GM18873 (cell line): ENCODE results near the gene CELF5.
"Not testable (repeated sequence)": the region's sequence is repeated elsewhere in the genome, so short reads cannot be mapped to it uniquely, and the experiment has no call there.

Experiments used
- ATAC-seq: cut with Tn5 transposase; IDR thresholded peaks from one replicate; pipeline ENCODE4 v1.9.1; 2021; ENCODE audit warnings: mild to moderate bottlenecking, moderate library complexity, moderate number of reproducible peaks; ENCODE audit not compliant: unreplicated experiment, low FRiP score

CELF5 gene

GRCh38 chr19:3285647-3286176, 61.3 kb downstream of the CELF5 start:
- ATAC-seq, result no peak

DNA sequence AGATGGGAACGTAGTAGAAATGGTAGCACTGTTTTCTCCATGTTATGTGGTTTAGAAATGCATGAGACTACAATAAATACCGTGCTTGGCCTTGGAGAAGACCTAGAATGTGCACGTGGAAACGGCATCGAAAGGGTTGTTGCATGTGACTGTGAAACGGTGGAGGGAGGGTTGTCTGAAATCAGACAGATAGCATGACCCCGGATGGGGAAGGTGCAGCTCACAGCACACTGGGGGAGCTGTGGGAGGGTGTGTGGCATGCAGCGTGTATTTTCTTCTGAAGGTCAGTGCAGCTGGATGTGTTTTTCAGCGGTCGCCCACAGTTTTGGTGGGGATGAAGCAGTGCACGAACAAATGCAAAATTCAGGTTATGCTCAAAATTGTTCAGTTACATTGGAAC, 63.4 kb downstream of the CELF5 start:
- ATAC-seq, result no peak

DNA sequence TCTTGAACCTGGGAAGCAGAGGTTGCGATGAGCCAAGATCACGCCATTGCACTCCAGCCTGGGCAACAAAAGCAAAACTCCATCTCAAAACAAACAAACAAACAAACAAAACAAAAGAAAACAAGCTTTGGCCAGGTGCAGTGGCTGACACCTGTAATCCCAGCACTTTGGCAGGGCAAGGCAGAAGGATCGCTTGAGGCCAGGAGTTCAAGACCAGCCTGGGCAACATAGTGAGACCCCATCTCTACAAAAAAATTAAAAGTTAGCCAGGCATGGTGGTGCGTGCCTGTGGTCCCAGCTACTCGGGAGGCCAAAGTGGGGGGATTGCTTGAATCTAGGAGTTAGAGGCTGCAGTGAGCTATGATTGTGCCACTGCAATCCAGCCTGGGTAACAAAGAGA, 64.0 kb downstream of the CELF5 start:
- not testable (repeated sequence) for ATAC-seq

- no peak for ATAC-seq
Observed at GRCh38 chr19:3289971-3290569, 65.6 kb downstream of the CELF5 start.

- not testable (repeated sequence) for ATAC-seq
Observed at GRCh38 chr19:3290858-3291257, 66.4 kb downstream of the CELF5 start.

DNA sequence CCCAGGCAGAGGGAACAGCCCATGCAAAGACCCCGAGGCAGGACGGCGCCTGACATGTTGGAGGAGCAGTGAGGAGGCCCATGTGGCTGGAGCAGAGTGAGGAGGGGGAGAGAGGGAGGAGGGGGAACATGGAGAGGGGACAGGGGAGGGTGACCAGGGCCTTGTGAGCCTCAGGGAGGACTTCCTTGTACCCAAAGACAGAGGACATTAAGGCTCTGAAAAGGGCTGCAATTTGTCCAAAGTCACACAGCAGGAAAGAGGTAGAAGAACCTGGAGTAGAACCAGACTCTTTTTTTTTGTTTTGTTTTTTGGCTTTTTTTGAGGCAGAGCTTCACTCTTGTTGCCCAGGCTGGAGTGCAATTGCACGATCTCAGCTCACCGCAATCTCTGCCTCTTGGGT, 67.2 kb downstream of the CELF5 start:
- ATAC-seq, result no peak

- ATAC-seq, result no peak
Observed at GRCh38 chr19:3292958-3293529, 68.6 kb downstream of the CELF5 start.

DNA sequence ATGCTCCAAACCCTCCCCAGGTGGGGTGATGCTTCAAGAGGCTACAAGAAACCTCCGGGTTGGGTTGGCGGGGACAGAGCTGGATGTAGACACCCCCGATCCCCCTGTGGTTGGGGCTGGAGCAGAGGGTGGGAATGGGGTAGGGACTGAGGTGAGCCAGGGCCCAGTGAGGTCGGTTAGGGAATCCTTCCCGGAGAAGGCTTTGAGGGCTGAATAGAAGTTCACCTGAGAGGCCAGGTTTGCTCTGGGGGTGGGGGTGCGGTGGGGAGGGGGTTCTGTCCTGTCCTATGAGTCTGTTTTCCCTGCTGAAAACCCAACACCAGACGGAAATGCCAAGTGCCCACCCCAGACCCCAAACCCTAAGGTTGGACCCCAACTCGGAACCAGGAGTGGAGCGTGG, 69.1 kb downstream of the CELF5 start:
- ATAC-seq, result no peak

DNA sequence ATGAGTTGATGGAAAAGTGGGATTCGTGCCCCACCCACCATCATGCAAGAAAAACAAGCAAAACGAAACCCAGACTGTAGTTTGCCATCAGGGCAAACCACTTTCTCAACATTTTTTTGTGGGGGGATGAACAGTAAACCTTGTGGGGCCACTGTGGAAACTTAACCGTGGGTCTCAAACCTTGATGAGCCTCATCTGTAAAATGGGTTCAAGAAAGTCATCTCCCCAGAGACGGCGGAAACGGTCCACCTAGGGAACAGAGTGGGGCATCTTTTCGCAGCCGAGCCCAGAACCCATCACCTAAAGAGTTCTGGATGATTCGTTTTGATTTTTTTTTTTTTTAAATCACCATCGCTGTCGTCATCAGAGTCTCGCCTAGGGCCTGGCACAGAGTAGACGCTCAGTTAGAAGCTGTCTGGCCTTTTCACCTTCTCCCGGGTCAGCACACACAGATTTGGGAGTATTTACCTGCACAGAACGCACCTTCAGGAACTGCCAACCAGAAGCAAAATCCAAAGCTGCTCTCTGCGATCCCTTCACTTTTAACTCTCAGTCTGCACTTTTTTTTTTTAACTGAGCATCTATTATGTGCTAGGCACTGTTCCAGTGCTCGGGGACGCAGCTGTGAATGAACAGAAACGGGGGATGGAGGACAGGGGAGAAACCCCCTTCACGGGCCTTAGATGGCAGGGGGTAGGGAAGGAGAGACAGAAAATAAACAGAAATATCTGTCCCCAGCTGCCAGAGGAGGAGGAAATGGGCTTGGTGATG, 69.8 kb downstream of the CELF5 start:
- ATAC-seq, result no peak

DNA sequence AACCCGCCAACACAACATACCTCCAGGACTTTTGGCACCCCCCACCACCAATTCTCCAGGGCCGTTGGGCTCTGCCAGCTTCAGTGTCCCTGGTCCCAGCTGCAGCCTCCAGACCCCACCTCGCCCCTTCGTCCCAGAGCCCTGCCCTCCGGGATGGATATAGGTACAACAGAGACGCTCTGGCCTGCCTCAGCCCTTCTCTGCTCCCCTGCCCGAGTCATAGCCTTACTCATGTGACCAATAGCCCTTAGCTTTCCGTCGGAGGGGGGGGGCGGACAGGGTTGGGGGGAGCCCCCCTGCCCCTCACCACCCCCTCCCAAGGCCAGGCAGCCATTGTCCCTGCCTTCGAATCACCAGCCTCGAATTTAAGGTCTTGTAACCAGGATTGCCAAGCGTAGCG, 71.1 kb downstream of the CELF5 start:
- no peak for ATAC-seq

- ATAC-seq, result no peak
Observed at GRCh38 chr19:3296034-3296433, 71.6 kb downstream of the CELF5 start.

- ATAC-seq, result no peak
Observed at GRCh38 chr19:3296446-3296845, 72.0 kb downstream of the CELF5 start.

- ATAC-seq, result no peak
Observed at GRCh38 chr19:3298853-3299449, 74.5 kb downstream of the CELF5 start.

DNA sequence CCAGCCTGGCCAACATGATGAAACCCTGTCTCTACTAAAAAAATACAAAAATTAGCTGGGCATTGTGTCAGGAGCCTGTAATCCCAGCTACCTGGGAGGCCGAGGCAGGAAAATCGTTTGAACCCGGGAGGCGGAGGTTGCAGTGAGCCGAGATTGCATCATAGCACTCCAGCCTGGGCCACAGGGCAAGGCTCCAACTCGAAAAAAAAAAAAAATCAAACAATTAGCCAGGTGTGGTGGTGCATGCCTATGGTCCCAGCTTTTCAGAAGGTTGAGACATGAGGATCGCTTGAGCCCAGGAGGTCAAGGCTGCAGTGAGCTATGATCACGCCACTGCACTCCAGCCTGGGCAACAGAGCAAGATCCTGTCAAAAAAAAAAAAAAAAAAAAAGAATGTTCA, 76.1 kb downstream of the CELF5 start:
- ATAC-seq, result not testable (repeated sequence)

DNA sequence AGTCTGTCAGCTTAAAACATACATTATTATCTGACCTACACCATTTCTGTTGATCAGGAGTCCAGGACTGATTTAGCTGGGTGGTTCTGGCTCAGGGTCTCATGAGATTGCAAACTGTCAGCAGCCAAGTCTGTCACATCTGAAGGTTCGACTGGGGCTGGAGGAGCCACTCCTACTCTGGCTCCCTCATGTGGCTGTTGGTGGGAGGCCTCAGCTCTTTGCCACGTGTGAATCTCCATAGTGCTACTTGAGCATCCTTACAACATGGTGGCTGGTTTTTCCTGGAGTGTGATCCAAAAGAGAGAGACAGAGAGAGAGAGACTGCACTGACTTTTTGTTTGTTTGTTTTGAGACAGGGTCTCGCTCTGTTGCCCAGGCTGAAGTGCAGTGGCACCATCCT, 78.3 kb downstream of the CELF5 start:
- ATAC-seq, result no peak

DNA sequence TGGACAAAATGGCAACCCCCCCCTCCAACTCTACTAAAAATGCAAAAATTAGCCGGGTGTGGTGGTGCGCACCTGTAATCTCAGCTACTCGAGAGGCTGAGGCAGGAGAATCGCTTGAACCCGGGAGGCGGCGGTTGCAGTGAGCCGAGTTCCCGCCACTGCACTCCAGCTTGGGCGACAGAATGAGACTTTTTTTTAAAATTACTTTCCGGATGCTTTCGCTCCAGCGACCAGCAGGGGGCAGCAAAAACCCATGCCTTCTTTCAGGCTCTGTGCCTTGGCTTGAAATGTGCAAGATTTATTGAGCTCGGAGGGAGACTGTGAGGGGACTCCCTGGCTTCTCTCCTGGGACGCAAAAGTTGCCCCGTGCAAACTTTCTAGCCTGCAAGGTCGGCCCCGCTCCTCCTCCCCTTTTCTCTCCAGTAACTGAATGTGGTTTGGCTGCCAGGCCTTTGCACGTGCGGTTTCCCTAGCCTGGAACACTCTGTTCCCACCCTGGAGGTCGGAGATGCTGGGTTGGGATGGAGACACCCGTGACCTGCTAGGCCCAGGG, 80.5 kb downstream of the CELF5 start:
- no peak for ATAC-seq

DNA sequence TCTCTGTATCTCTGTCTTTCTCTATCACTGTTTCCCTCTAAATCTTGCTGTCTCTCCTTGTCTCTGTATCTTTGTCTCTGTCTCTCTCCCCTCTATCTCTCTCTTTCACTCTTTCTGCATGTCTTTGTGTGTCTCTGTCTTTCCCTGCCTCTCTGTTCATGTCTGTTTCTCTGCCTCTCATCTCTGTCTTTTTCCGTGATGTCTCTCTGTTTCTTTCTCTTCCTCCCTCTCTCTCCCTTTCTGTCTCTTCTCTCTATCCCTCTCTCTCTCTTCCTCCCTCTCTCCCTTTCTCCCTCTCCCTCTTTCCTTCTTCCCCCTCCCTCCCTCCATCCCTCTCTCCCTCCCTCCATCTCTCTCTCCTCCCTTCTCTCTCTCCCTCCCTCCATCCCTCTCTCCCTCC, 85.3 kb downstream of the CELF5 start:
- no peak for ATAC-seq

DNA sequence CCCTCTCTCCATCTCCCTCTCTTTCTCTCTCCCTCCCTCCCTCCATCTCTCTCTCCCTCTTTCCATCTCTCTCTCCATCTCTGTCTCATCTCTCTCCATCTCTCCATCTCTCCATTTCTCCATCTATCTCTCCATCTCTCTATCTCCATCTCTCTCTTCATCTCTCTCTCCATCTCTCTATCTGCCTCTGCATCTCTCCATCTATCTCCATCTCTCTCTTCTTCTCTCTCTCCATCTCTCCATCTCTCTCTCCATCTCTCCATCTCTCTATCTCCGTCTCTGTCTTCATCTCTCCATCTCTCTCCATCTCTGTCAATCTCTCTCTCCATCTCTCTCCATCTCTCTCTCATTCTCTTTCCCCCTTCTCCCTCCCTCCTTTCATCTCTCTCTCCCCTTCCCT, 85.8 kb downstream of the CELF5 start:
- no peak for ATAC-seq

- no peak for ATAC-seq
Observed at GRCh38 chr19:3310711-3311110, 86.2 kb downstream of the CELF5 start.

DNA sequence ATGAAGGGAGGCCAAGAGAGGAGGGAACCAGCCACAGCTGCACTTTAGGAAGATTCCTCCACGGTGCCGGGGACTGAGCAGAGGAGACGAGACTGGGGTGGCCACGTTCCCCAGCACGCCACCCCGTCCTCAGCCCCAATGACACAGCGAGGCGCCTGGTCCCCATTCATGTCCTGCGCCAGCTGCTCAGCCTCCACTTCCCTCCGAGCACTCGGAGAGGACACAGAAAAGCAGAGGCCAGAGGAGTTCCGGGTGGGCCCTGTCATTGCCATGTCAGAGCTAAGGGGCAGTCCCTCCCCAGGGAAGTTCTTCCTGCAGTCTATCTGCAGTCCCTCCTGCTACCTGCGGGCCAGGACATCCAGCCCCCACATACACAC, 88.7 kb downstream of the CELF5 start:
- ATAC-seq, result no peak
